ENCODE results near the gene GORASP2.

GORASP2 gene

GRCh38 chr2:170923799-170924198 is 5.3 kb upstream of the GORASP2 start:
- no peak for DNase-seq (ENCODE audit: low spot score)

GRCh38 chr2:170924969-170925368 is 4.1 kb upstream of the GORASP2 start:
- no peak for DNase-seq (ENCODE audit: low spot score)

- DNase-seq (ENCODE audit: low spot score): no peak
Measured at GRCh38 chr2:170925923-170926322, 3.1 kb upstream of the GORASP2 start.

- DNase-seq (ENCODE audit: low spot score): no peak
Measured at GRCh38 chr2:170926743-170927297, 2.2 kb upstream of the GORASP2 start.

- no peak for DNase-seq (ENCODE audit: low spot score)
Measured at GRCh38 chr2:170928036-170928823, 823 bp upstream of the GORASP2 start.

GRCh38 chr2:170929686-170930050 is 615 bp downstream of the GORASP2 start:
- DNase-seq (ENCODE audit: low spot score): peak; percentile 59

- peak; percentile 38 for DNase-seq (ENCODE audit: low spot score)
Measured at GRCh38 chr2:170930131-170930990, 1.3 kb downstream of the GORASP2 start.

- no peak for DNase-seq (ENCODE audit: low spot score)
Measured at GRCh38 chr2:170930991-170931266, 1.9 kb downstream of the GORASP2 start.

GRCh38 chr2:170932166-170932565 is 3.1 kb downstream of the GORASP2 start:
- peak; percentile 53 for DNase-seq (ENCODE audit: low spot score)

GRCh38 chr2:170932948-170933347 is 3.9 kb downstream of the GORASP2 start:
- no peak for DNase-seq (ENCODE audit: low spot score)

GRCh38 chr2:170937709-170938379 is 8.8 kb downstream of the GORASP2 start:
- DNase-seq (ENCODE audit: low spot score): no peak

- no peak for DNase-seq (ENCODE audit: low spot score)
Measured at GRCh38 chr2:170940066-170940465, 11.0 kb downstream of the GORASP2 start.

- no peak for DNase-seq (ENCODE audit: low spot score)
Measured at GRCh38 chr2:170942615-170943014, 13.6 kb downstream of the GORASP2 start.

GRCh38 chr2:170943041-170943440 is 14.0 kb downstream of the GORASP2 start:
- no peak for DNase-seq (ENCODE audit: low spot score)

GRCh38 chr2:170943596-170943995 is 14.5 kb downstream of the GORASP2 start:
- no peak for DNase-seq (ENCODE audit: low spot score)

- no peak for DNase-seq (ENCODE audit: low spot score)
Measured at GRCh38 chr2:170944545-170944944, 15.5 kb downstream of the GORASP2 start.

GRCh38 chr2:170949415-170949814 is 20.4 kb downstream of the GORASP2 start:
- no peak for DNase-seq (ENCODE audit: low spot score)

- DNase-seq (ENCODE audit: low spot score): no peak
Measured at GRCh38 chr2:170950221-170950761, 21.2 kb downstream of the GORASP2 start.

- DNase-seq (ENCODE audit: low spot score): no peak
Measured at GRCh38 chr2:170953941-170954340, 24.9 kb downstream of the GORASP2 start.

- DNase-seq (ENCODE audit: low spot score): no peak
Measured at GRCh38 chr2:170963386-170963785, 34.3 kb downstream of the GORASP2 start.

GRCh38 chr2:170965446-170966225 is 36.6 kb downstream of the GORASP2 start:
- DNase-seq (ENCODE audit: low spot score): no peak
